Suprapubic skin (tissue), 3 donors: ENCODE measurements around the gene ZNHIT2.

Experiments
- POLR2AphosphoS5 ChIP-seq, 3 donors: sonication (generic); formaldehyde crosslinking; IDR thresholded peaks; one replicate each; pipeline ENCODE4 v1.6.1; 2017; ENCODE audit warnings: antibody characterized with exemption in 3 of 3
- TF ChIP-seq, protein P1 (sequence below), 2 donors: fragments of 200-600 bp in 1 of 2; fragments of 450-650 bp in 1 of 2; sonication (generic) in 1 of 2; IDR thresholded peaks; one replicate each; pipeline ENCODE4 v1.5.1; 2016 to 2019; ENCODE audit warnings: antibody characterized with exemption in 2 of 2, mild to moderate bottlenecking in 1 of 2, moderate library complexity in 1 of 2

DNA sequence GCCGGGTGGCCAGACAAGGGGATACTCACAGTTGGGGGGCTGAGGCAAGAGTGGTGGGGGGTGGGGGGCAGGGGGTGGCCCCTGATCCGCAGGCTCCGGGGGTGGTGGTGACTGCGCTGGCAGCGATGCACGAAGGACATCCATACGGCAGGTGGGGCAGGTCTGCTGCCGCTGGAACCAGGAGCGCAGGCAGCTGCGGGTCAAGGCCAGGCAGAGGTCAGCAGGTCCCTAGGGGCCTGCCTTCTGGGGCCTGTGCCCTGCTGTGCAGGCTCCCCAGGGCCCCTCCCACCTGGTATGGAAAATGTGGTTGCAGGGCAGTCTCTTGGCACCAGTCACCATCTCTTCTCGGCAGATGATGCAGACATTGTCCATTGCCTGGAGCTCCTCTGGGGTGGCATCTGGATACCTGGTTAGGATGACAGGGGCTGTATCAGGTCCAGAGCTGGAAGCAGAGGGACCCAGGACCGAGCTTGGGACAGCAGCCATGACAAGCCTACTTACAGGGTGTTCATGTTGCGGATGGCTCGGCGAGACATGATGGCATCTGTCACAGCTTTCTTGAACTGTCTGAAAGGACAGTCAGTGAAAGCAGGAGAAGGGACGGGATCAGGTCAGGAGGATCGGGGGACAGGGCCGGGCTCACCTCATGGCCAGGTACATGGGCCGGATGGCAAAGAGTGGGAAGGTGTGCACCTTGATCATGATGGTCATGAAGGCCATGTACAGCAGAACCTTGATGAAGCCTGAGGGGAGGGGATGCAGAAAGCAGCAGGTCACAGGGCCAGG, 13.3 kb upstream of the ZNHIT2 start:
- TF ChIP-seq POLR2AphosphoS5 (IDR thresholded peaks at IDR 0.05), result no peak
- TF ChIP-seq, protein P1, sequence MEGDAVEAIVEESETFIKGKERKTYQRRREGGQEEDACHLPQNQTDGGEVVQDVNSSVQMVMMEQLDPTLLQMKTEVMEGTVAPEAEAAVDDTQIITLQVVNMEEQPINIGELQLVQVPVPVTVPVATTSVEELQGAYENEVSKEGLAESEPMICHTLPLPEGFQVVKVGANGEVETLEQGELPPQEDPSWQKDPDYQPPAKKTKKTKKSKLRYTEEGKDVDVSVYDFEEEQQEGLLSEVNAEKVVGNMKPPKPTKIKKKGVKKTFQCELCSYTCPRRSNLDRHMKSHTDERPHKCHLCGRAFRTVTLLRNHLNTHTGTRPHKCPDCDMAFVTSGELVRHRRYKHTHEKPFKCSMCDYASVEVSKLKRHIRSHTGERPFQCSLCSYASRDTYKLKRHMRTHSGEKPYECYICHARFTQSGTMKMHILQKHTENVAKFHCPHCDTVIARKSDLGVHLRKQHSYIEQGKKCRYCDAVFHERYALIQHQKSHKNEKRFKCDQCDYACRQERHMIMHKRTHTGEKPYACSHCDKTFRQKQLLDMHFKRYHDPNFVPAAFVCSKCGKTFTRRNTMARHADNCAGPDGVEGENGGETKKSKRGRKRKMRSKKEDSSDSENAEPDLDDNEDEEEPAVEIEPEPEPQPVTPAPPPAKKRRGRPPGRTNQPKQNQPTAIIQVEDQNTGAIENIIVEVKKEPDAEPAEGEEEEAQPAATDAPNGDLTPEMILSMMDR (IDR thresholded peaks at IDR 0.05), result no peak
